H1 (cell line): ENCODE results near the gene LYVE1. TPM values are rescaled to one million over a fixed set of nuclear protein-coding genes. Genes with fewer than 3 reads are reported as not detected.

ENCODE experiments used
- CHD1 ChIP-seq: IDR thresholded peaks from 2 replicates; pipeline ENCODE4 v1.6.1; 2012; ENCODE audit warnings: low read depth, low read length, improper control_type of control experiment
- CHD7 ChIP-seq: fragments of 300-600 bp; sonication (generic); IDR thresholded peaks from 2 replicates; pipeline ENCODE4 v1.7.1; 2012; ENCODE audit warnings: low read length, moderate library complexity, mild to moderate bottlenecking, inconsistent platforms; ENCODE audit not compliant: insufficient replicate concordance
- polyA plus RNA-seq, 7 experiments: library from polyadenylated mRNA; depleted of rRNA in 3 of 7; stranded (reverse) in 5 of 7; unstranded in 2 of 7; fragments of >200 nt in 5 of 7; fragments of 200-250 nt in 2 of 7; gene quantifications; 1 replicate in 5 of 7; 2 replicates in 1 of 7; 4 replicates in 1 of 7; pipeline versions ENCODE4 v1.2.1 to v1.2.3, GENCODE V29; 2011 to 2013; ENCODE audit warnings: missing spikeins in 2 of 7, mixed read lengths in 2 of 7
- total RNA-seq: library from RNA; stranded (reverse); fragmentation: NEBNext Ultra II Directional; extraction: Animal tissue kit (Norgen Biotek cat#: 25700); gene quantifications from 2 replicates; pipeline ENCODE4 v1.2.1, GENCODE V29; 2021

Gene LYVE1
- total and polyA plus RNA-seq, 2 of the 8 experiments (the other 6 are each of a cell fraction or from before 2014, with no cell fraction given): 0.09 TPM; not detected in 1

DNA sequence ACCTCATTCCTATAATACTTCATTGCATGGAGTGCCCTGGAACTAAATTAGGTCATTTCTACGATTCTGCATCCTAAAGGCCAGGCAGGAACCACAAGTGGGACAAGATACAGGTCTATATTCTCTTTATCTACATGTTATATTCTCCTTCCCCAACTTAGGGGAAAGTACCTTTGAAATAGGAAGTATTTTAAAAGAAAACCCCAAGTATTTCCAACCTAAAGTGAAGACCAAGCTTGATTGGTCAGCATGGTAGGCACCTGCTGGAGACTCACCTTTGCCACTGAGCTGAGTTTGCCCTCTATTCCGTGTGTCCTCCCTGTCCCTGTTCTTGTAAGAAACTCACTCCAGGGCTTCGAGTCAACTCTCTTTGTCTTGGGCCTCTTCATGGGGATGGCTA lies 11.2 kb upstream of the LYVE1 start (continued):
- TF ChIP-seq CHD7 (no peak), CHD1 (no peak)
